NCI-H82 (cell line): ENCODE measurements around the gene SEPTIN10.
A peak's percentile ranks its signal among the peaks of the same experiment; 100 is the strongest.

Source experiments
- DNase-seq: peaks from one replicate; lab custom pipeline; 2025; lab: John Stamatoyannopoulos, UW

Gene SEPTIN10

GRCh38 chr2:109523121-109523520, 90.6 kb downstream of the SEPTIN10 start:
- DNase-seq: no peak

- DNase-seq: no peak
These were observed 91.7 kb downstream of the SEPTIN10 start for GRCh38 chr2:109522063-109522374.

- DNase-seq: peak; percentile 91
These were observed 92.3 kb downstream of the SEPTIN10 start for GRCh38 chr2:109521233-109522062.

GRCh38 chr2:109519513-109519912, 94.3 kb downstream of the SEPTIN10 start:
- DNase-seq: no peak

GRCh38 chr2:109517118-109517889, 96.5 kb downstream of the SEPTIN10 start:
- DNase-seq: no peak

- DNase-seq: peak; percentile 75
These were observed 97.2 kb downstream of the SEPTIN10 start for GRCh38 chr2:109516445-109517117.

GRCh38 chr2:109514857-109515256, 98.9 kb downstream of the SEPTIN10 start:
- DNase-seq: no peak

GRCh38 chr2:109513749-109514588, 99.8 kb downstream of the SEPTIN10 start:
- no peak for DNase-seq

GRCh38 chr2:109513230-109513629, 100.5 kb downstream of the SEPTIN10 start:
- no peak for DNase-seq

GRCh38 chr2:109512076-109512475, 101.7 kb downstream of the SEPTIN10 start:
- no peak for DNase-seq

GRCh38 chr2:109511168-109511567, 102.6 kb downstream of the SEPTIN10 start:
- DNase-seq: no peak

GRCh38 chr2:109510136-109511028, 103.4 kb downstream of the SEPTIN10 start:
- DNase-seq: peak; percentile 85

- no peak for DNase-seq
These were observed 105.2 kb downstream of the SEPTIN10 start for GRCh38 chr2:109508556-109508955.

GRCh38 chr2:109507828-109508227, 105.9 kb downstream of the SEPTIN10 start:
- no peak for DNase-seq

GRCh38 chr2:109507217-109507616, 106.5 kb downstream of the SEPTIN10 start:
- DNase-seq: no peak

- DNase-seq: no peak
These were observed 110.6 kb downstream of the SEPTIN10 start for GRCh38 chr2:109503191-109503590.

GRCh38 chr2:109501461-109501860, 112.3 kb downstream of the SEPTIN10 start:
- no peak for DNase-seq

GRCh38 chr2:109500910-109501309, 112.9 kb downstream of the SEPTIN10 start:
- no peak for DNase-seq

GRCh38 chr2:109499566-109499965, 114.2 kb downstream of the SEPTIN10 start:
- DNase-seq: no peak

GRCh38 chr2:109498906-109499305, 114.9 kb downstream of the SEPTIN10 start:
- no peak for DNase-seq
